Measurements from ENCODE around the gene GMDS. TPM values are rescaled to one million over a fixed set of nuclear protein-coding genes. Genes with fewer than 3 reads are reported as not detected.

The GMDS gene
- total and polyA plus RNA-seq, 2 of the 8 experiments (the other 6 are each of a cell fraction or from before 2014, with no cell fraction given), result 16.8 to 50.0 TPM

DNA sequence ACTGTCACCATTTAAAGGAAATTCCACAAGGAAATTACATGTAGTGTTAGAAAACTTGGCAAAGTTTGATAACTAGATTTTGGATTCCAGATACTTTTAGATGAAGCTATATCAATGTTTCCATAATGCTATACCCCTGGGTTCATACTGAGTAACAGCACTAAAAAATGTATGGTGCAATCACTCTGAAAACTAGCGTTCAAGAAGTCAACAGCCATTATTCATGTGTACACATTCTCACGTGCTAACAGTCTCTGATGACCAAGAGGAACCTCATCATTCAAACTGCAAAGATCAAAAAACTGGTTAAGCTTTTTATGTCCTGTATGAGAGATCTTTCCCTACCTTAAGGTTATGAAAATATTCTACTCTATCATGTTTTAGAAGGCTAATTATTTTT is 197.6 kb downstream of the GMDS start:
- H4K91ac ChIP-seq (replicated peaks; ENCODE audit: insufficient read length, low read length), result no peak overlapping the region
- no peak overlapping the region for H2BK15ac ChIP-seq (ENCODE audit: low read length)
- H2BK12ac ChIP-seq (ENCODE audit: low read depth, low read length), result no peak overlapping the region
- CTCF ChIA-PET (ENCODE audit: partially characterized antibody), result interaction anchor here (2.2 kb wide), 1 partner anchor 10 kb away, joined by 5 read pairs; no protein-coding TSS in a partner anchor
- no peak overlapping the region for H3K4me3 ChIP-seq (ENCODE audit: extremely low read depth in 1 of 4, insufficient read depth in 2 of 4, low read depth in 3 of 4, low read length in 4 of 4)
- 0 out of 4 replicates have a peak, but pooled peaks cover 0 to 2% of the 10 kb centered on the region in 2 experiments for H3K9me3 ChIP-seq (ENCODE audit: insufficient read depth in 2 of 2, low read depth in 1 of 2, low read length in 1 of 2)
- no peak overlapping the region for H2BK5ac ChIP-seq (ENCODE audit: low read depth, low read length)
- no peaks in the 10 kb centered on the region for H3K23me2 ChIP-seq (ENCODE audit: low read depth, low read length)
- no peak overlapping the region for H3K4me2 ChIP-seq (ENCODE audit: insufficient read depth in 1 of 2, low read depth in 2 of 2, low read length in 2 of 2)
- H3K4ac ChIP-seq (replicated peaks; ENCODE audit: insufficient read length, low read depth, low read length), result no peak overlapping the region
- H3K4me1 ChIP-seq (replicated peaks in 1 of 4; ENCODE audit: control insufficient read depth in 3 of 4, insufficient read depth in 4 of 4, low read length in 3 of 4), result no peaks in the 10 kb centered on the region
- H3K14ac ChIP-seq (ENCODE audit: insufficient read length), result no peak overlapping the region
- no peaks in the 10 kb centered on the region for H4K20me1 ChIP-seq (replicated peaks in 1 of 2; ENCODE audit: control insufficient read depth in 1 of 2, insufficient read depth in 2 of 2, low read length in 2 of 2)
- 64% methylated on average over 2 of the region's 2 CpGs; no CpG with 5 or more reads in 1 of the 2 experiments for WGBS, 2 experiments (ENCODE audit: extremely low coverage in 1 of 2, insufficient coverage in 1 of 2, insufficient read length in 1 of 2, insufficient replicate concordance in 2 of 2, low coverage in 1 of 2, low lambda C conversion rate in 2 of 2, missing lambda C conversion rate in 1 of 2)
- no peak overlapping the region for H4K8ac ChIP-seq (ENCODE audit: extremely low read depth, insufficient read depth, low read length)
- no peaks in the 10 kb centered on the region for H3K79me1 ChIP-seq (ENCODE audit: low read depth, low read length)
- H3K79me2 ChIP-seq (ENCODE audit: control insufficient read depth in 1 of 2, insufficient read depth in 2 of 2, low read length in 2 of 2), result no peaks in the 10 kb centered on the region; a peak in 1 of 4 replicates
- no peak overlapping the region for H3K9ac ChIP-seq (replicated peaks in 1 of 4; ENCODE audit: extremely low read depth in 1 of 4, low read depth in 3 of 4, low read length in 3 of 4)
- no peak overlapping the region for H2BK120ac ChIP-seq (replicated peaks; ENCODE audit: low read depth, low read length)
- no peak overlapping the region for H3K27ac ChIP-seq (ENCODE audit: low read depth, low read length)
- H2AFZ ChIP-seq (ENCODE audit: low read length), result no peak overlapping the region
- H2AK5ac ChIP-seq (ENCODE audit: low read depth, low read length), result no peak overlapping the region
- no peak overlapping the region for H4K5ac ChIP-seq (ENCODE audit: insufficient read length, low read depth, low read length)
- H3K23ac ChIP-seq (ENCODE audit: insufficient read length), result no peak overlapping the region
- H3K27me3 ChIP-seq (replicated peaks in 1 of 4; ENCODE audit: control insufficient read depth in 3 of 4, extremely low read depth in 1 of 4, insufficient read depth in 3 of 4, low read length in 3 of 4), result no peaks in the 10 kb centered on the region
- DNase-seq (ENCODE audit: low read depth in 1 of 2, low spot score in 2 of 2) (no peak), FAIRE-seq (no peak)
- H3K36me3 ChIP-seq (ENCODE audit: control insufficient read depth in 2 of 4, insufficient read depth in 4 of 4, low read length in 3 of 4), result no peaks in the 10 kb centered on the region
- H2BK20ac ChIP-seq (ENCODE audit: low read length), result no peak overlapping the region
- no peak overlapping the region for H3K56ac ChIP-seq (replicated peaks; ENCODE audit: insufficient read length, low read depth, low read length)
- POLR2A ChIA-PET (ENCODE audit: partially characterized antibody), result no interaction called here
- H3K18ac ChIP-seq (ENCODE audit: extremely low read depth, low read length), result no peak overlapping the region
- TF ChIP-seq E2F6 (IDR thresholded peaks at IDR 0.05) (no peak), CTBP2 (IDR thresholded peaks at IDR 0.05; ENCODE audit: borderline replicate concordance, insufficient read depth, insufficient read length, low read length) (no peak), HDAC6 (IDR thresholded peaks at IDR 0.05; ENCODE audit: low read depth, low read length) (no peak), RAD21 (IDR thresholded peaks at IDR 0.05 in 1 of 2, conservative IDR thresholded peaks at IDR 0.05 in 1 of 2; ENCODE audit: low read depth in 2 of 2, low read length in 2 of 2) (no peak), SAP30 (IDR thresholded peaks at IDR 0.05; ENCODE audit: insufficient read depth, insufficient replicate concordance, low read length) (no peak), SP4 (IDR thresholded peaks at IDR 0.05; ENCODE audit: low read length) (no peak), POU5F1 (IDR thresholded peaks at IDR 0.05; ENCODE audit: low read depth, low read length) (no peak), POLR2AphosphoS5 (IDR thresholded peaks at IDR 0.05; ENCODE audit: low read depth, low read length) (no peak), TAF1 (IDR thresholded peaks at IDR 0.05; ENCODE audit: low read depth, low read length) (no peak), BACH1 (IDR thresholded peaks at IDR 0.05; ENCODE audit: low read length) (no peak), CBX5 (IDR thresholded peaks at IDR 0.05; ENCODE audit: low read depth, low read length) (no peak), BCL11A (IDR thresholded peaks at IDR 0.05; ENCODE audit: low read depth in 2 of 2, low read length in 2 of 2) (no peak), SP1 (IDR thresholded peaks at IDR 0.05; ENCODE audit: low read depth, low read length) (no peak), CHD2 (IDR thresholded peaks at IDR 0.05; ENCODE audit: low read length) (no peak)
